Measurements from ENCODE around the gene EGFLAM.

EGFLAM gene

DNA sequence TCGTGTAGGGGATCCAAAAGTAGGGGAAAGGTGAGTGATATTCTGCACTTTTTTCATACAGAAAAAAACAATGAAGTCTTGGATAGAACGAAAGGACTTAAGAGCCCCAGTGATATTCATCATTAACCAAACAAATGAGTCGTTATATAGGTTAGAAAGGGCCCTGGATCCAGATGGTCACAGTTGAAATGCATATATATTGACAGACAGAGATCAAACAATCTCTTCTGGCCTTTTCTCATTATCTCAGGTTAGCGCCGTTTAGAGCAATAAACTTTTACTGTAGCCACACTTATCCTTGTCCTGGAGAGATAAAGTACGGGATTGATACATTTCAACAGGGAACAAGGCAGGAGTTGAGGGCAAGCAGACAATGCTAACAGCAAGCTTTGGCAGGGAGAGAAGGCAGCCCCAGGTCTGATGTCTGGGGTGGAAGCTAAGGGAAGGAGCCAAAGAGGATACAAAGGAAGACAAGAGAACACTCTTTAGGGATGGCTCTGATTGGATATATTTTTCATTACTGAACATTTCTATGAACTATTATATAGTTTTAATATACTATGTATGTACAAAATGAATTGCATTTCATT is 221.1 kb downstream of the EGFLAM start:
- DNase-seq: no peak

DNA sequence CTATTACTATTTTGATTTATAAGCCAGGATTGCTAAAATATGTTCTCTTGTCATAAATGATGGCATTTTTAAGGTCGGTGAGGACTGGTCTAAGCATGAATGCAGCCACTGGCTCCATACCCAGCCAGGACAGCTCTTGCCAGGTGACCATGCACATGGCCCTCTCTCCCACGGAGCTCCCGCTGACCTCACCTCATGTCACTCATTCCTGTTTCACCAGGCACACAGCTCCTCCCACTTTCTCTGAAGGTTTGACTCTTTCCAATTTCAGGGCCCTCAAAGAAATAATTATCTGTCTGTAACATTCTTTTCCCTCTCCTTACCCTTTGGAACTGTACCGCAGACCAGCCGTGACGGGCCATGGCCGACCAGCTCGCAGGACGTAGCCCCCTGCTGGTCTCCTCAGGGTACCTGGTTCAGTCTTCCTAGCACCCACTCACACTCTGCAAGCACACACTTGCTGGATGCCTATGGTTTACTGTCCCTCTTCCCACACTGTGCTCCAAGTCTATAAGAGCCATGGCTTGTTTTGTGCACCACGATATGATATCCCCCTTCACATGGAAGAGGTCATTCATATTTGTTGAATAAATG is 225.5 kb downstream of the EGFLAM start:
- DNase-seq: no peak

DNA sequence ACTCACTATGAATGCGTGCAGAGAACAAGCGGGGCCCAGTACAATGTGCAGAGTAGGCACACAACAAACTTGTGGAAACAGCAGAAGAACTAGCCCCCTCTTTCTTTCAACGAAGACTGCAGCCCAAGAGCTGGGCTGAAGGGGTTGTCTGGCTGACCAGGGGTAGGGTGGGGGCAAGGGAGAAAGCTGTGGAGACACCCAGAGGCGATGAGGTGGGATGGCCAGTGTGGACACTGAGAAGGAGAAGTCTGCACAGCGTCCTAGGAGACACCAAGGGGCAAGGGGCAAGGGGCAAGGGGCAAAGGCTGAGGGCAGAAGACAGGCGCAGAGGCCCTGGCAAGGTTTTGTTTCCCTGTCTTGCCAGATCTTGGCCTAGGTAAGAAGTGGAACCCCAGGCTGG is 235.8 kb downstream of the EGFLAM start:
- no peak for DNase-seq

DNA sequence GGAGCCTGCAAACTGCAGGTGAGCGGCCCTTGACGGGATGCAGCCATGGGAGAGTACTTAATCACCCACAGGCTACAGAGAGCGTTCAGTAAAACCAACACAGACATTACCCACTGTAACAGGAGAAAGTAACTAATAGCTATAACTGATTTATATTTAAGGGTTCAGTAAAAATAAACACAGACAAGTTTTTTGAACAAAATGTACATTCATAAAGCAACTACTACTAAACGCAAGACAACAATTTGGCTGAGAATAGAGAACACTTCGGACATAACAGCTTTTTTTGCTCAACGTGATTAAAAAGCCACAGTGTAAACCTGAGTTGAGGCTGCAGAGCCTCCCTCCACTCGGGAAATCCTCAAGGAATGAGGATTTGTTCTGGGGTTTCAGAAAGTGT is 236.4 kb downstream of the EGFLAM start:
- DNase-seq: no peak

DNA sequence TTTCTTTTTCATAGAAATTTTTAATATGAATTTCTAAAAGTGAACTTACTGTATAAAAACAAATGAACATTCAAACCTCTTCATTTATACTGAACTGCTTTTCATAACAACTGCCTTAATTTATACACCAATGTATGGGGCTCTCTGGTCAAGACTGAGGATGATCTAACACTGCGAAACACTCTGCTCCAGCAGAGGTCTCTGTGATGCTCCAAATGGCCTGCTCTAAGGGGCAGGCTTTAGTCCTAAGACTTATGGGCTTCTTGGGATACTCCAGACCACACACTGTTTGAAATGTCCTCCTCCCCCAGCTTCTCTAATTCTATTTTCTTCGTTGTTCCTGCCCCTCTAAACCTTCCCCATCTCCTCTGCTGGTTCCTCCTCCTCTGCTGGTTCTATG is 239.6 kb downstream of the EGFLAM start:
- no peak for DNase-seq

DNA sequence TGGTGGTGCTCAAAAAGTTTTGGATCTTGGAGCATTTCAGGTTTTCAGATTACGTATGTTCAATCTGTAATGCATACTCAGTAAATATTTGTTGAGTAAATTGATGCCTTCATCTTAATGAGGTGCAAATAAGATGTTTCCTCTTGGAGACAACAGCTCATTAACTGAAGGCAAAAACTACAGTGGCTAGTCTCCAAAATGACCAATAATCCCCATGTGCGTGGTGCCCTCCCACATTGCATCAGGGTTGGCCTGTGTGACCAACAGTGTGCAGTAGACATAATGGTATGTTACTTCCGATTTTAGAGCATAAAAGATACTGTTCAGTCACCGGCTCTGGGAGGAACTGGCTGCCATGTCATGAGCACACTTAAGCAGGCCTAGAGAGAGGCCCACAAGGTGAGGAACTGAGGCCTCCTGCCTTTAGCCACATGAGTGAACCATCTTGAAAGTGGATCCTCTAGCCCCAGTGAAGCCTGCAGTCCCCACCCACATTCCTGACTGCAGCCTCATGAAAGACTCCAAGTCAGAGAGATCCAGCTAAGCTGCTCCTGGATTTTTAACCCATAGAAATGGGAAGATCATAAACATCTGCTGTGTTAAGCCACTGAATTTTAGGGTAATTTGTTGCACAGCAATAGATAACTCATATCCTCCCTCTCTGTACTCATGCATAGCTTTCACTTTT is 242.4 kb downstream of the EGFLAM start:
- DNase-seq: no peak

DNA sequence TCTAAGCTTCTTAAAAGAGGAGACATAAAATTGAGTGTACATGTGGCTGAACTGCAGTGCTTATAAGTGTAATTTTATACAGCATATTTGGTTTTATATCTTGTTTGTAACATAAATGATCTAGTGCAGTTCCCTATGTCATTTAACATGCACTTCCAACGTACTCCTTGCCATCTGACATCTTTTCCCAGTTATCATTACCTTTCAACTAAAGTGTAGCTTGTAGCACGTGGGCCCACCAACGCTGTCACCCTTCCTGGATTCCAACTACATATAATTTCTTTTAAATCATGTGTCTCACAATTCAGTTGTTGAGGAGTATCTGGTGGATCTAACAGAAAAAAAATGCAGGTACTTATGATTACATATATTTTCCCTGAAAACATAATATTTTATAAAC is 247.9 kb downstream of the EGFLAM start:
- no peak for DNase-seq

DNA sequence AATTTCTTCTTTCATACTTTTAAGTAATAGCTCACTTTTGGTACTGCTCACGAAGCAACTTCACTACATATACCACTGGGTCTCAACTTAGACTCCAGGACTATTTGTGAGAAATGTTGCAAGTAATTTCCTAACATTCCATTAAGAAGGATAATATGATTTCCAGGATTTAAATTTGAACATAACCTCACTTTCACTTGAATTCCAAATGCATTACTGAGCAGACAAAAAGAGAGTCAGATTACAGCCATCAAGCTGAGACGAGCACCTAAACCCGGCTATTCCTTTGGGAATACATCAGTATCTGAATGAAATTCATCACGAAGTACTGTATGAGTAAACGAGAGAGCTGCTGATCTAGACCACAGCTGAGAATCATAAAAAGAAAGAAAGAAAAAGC is 250.8 kb downstream of the EGFLAM start:
- no peak for DNase-seq

Data from suppressor macrophage treated with lipopolysaccharide for 1 hour (primary cell).